Skeletal muscle tissue (tissue), 4 donors: Measurements from ENCODE around the gene YARS2. TPM values are rescaled to one million over a fixed set of nuclear protein-coding genes. Genes with fewer than 3 reads are reported as not detected.
"Not testable (repeated sequence)": the region's sequence is repeated elsewhere in the genome, so short reads cannot be mapped to it uniquely, and the experiment has no call there.

ENCODE experiments used
- H3K27ac ChIP-seq: one replicate; pipeline ENCODE4 v1.7.0; 2013; ENCODE audit warnings: mild to moderate bottlenecking, low read depth, low read length, inconsistent platforms
- H3K27me3 ChIP-seq, 3 donors: one replicate each; pipeline ENCODE4 v1.7.0; 2013; ENCODE audit warnings: low read length in 3 of 3; ENCODE audit not compliant: control insufficient read depth in 3 of 3, insufficient read depth in 3 of 3
- H3K36me3 ChIP-seq, 3 donors: one replicate each; pipeline ENCODE4 v1.7.0; 2013; ENCODE audit warnings: low read length in 3 of 3; ENCODE audit not compliant: control insufficient read depth in 3 of 3, insufficient read depth in 3 of 3
- H3K4me1 ChIP-seq, 3 donors: one replicate each; pipeline ENCODE4 v1.7.0; 2013; ENCODE audit warnings: low read length in 3 of 3, mild to moderate bottlenecking in 3 of 3; ENCODE audit not compliant: control insufficient read depth in 3 of 3, insufficient read depth in 3 of 3
- H3K4me3 ChIP-seq, 3 donors: one replicate each; pipeline ENCODE4 v1.7.0; 2013; ENCODE audit warnings: low read length in 3 of 3
- H3K9ac ChIP-seq, 3 donors: one replicate each; pipeline ENCODE4 v1.7.0; 2013; ENCODE audit warnings: low read length in 3 of 3, mild to moderate bottlenecking in 3 of 3, moderate library complexity in 2 of 3, low read depth in 1 of 3
- H3K9me3 ChIP-seq, 3 donors: one replicate each; pipeline ENCODE4 v1.7.0; 2013; ENCODE audit warnings: low read length in 3 of 3; ENCODE audit not compliant: control insufficient read depth in 3 of 3
- total RNA-seq: library from RNA; depleted of rRNA; stranded (reverse); fragments of >200 nt; gene quantifications from one replicate; pipeline ENCODE4 v1.2.3, GENCODE V29; 2014
- donor health status: Osteomylitis.

Gene YARS2
- total RNA-seq, 1 donor from 2014 or later = 31.3 TPM

- Histone ChIP-seq H3K36me3 (peaks cover 11 to 25% (median 24%) of the 10 kb centered on the region in 3 donors), H3K9me3 (no peaks in the 10 kb centered on the region), H3K27ac (no peak overlapping the region), H3K9ac (no peak overlapping the region), H3K4me1 (no peaks in the 10 kb centered on the region), H3K27me3 (no peaks in the 10 kb centered on the region), H3K4me3 (no peak overlapping the region)
These were observed 29.4 kb downstream of the YARS2 start for GRCh38 chr12:32726286-32726685.

GRCh38 chr12:32725308-32725707, 30.4 kb downstream of the YARS2 start:
- not testable (repeated sequence) for H3K4me1 ChIP-seq, H3K9me3 ChIP-seq, H3K9ac ChIP-seq, H3K4me3 ChIP-seq, H3K27me3 ChIP-seq, H3K27ac ChIP-seq
- H3K36me3 ChIP-seq = peaks cover 13 to 26% (median 20%) of the 10 kb centered on the region in 3 donors

- no peak overlapping the region for H3K4me3 ChIP-seq
- peaks cover 11 to 21% (median 12%) of the 10 kb centered on the region in 3 donors for H3K36me3 ChIP-seq
- H3K4me1 ChIP-seq = no peaks in the 10 kb centered on the region
- H3K27me3 ChIP-seq = no peaks in the 10 kb centered on the region
- H3K9ac ChIP-seq = no peak overlapping the region
- H3K9me3 ChIP-seq = no peaks in the 10 kb centered on the region
- H3K27ac ChIP-seq = no peak overlapping the region
These were observed 36.8 kb downstream of the YARS2 start for GRCh38 chr12:32718926-32719325.

- Histone ChIP-seq H3K27me3 (no peaks in the 10 kb centered on the region), H3K4me1 (no peaks in the 10 kb centered on the region), H3K4me3 (no peak overlapping the region), H3K9ac (no peak overlapping the region), H3K36me3 (peaks cover 3 to 29% (median 21%) of the 10 kb centered on the region in 3 donors), H3K9me3 (no peaks in the 10 kb centered on the region), H3K27ac (no peak overlapping the region)
These were observed 40.9 kb downstream of the YARS2 start for GRCh38 chr12:32714772-32715171.

GRCh38 chr12:32708926-32709325, 46.8 kb downstream of the YARS2 start:
- no peak overlapping the region for H3K4me3 ChIP-seq
- H3K27ac ChIP-seq = no peak overlapping the region
- peaks cover 0 to 31% (median 14%) of the 10 kb centered on the region in 3 donors for H3K36me3 ChIP-seq
- no peaks in the 10 kb centered on the region for H3K27me3 ChIP-seq
- no peaks in the 10 kb centered on the region for H3K9me3 ChIP-seq
- H3K4me1 ChIP-seq = no peaks in the 10 kb centered on the region
- H3K9ac ChIP-seq = no peak overlapping the region

- Histone ChIP-seq H3K27me3 (no peaks in the 10 kb centered on the region), H3K4me1 (no peaks in the 10 kb centered on the region), H3K9me3 (no peaks in the 10 kb centered on the region), H3K4me3 (no peak overlapping the region), H3K9ac (no peak overlapping the region), H3K27ac (no peak overlapping the region), H3K36me3 (peaks cover 0 to 20% (median 5%) of the 10 kb centered on the region in 3 donors)
These were observed 49.2 kb downstream of the YARS2 start for GRCh38 chr12:32706335-32707024.

- Histone ChIP-seq H3K4me3 (no peak overlapping the region), H3K9me3 (no peaks in the 10 kb centered on the region), H3K27me3 (no peaks in the 10 kb centered on the region), H3K36me3 (peaks cover 0 to 13% (median under 1%) of the 10 kb centered on the region in 3 donors), H3K9ac (no peak overlapping the region), H3K4me1 (no peaks in the 10 kb centered on the region), H3K27ac (no peak overlapping the region)
These were observed 49.9 kb downstream of the YARS2 start for GRCh38 chr12:32705783-32706182.

GRCh38 chr12:32702946-32703345, 52.8 kb downstream of the YARS2 start:
- no peak overlapping the region for H3K9ac ChIP-seq
- H3K4me3 ChIP-seq = no peak overlapping the region
- no peaks in the 10 kb centered on the region for H3K4me1 ChIP-seq
- no peaks in the 10 kb centered on the region for H3K9me3 ChIP-seq
- H3K36me3 ChIP-seq = peaks cover 0 to 7% (median 0%) of the 10 kb centered on the region in 3 donors
- no peak overlapping the region for H3K27ac ChIP-seq
- H3K27me3 ChIP-seq = no peaks in the 10 kb centered on the region

GRCh38 chr12:32702473-32702872, 53.2 kb downstream of the YARS2 start:
- H3K27me3 ChIP-seq = no peaks in the 10 kb centered on the region
- no peak overlapping the region for H3K27ac ChIP-seq
- H3K9me3 ChIP-seq = no peaks in the 10 kb centered on the region
- H3K9ac ChIP-seq = no peak overlapping the region
- no peak overlapping the region for H3K4me3 ChIP-seq
- peaks cover 0 to 7% (median 0%) of the 10 kb centered on the region in 3 donors for H3K36me3 ChIP-seq
- H3K4me1 ChIP-seq = no peaks in the 10 kb centered on the region

GRCh38 chr12:32699437-32699836, 56.3 kb downstream of the YARS2 start:
- not testable (repeated sequence) for H3K9me3 ChIP-seq, H3K4me1 ChIP-seq, H3K36me3 ChIP-seq, H3K4me3 ChIP-seq, H3K27ac ChIP-seq, H3K27me3 ChIP-seq, H3K9ac ChIP-seq
